Panc1 (cell line): ENCODE data around the gene CCNA2. TPM values are rescaled to one million over a fixed set of nuclear protein-coding genes. Genes with fewer than 3 reads are reported as not detected.

Source experiments
- ATAC-seq: fragments of 200-7000 bp; cut with Tn5 transposase; 2 replicates; pipeline ENCODE4 v1.9.1; 2020; ENCODE audit warnings: mild to moderate bottlenecking, moderate library complexity
- BruUV-seq: library from RNA; stranded (reverse); fragments of 400-500 nt; replicated peaks from 2 replicates; lab custom pipeline; 2021; lab: Mats Ljungman, UMichigan
- CTCF ChIA-PET: fragments of 300-600 bp; sonication (Branson Sonifier 250); formaldehyde crosslinking; loops from one replicate; lab custom pipeline; 2022; ENCODE audit warnings: antibody characterized with exemption; lab: Charles Lee
- POLR2A ChIA-PET: fragments of 300-600 bp; sonication (Branson Sonifier 250); formaldehyde crosslinking; loops from one replicate; lab custom pipeline; 2022; ENCODE audit warnings: antibody characterized with exemption; lab: Charles Lee
- DNase-seq: peaks from one replicate; pipeline ENCODE4 v3.0.0-alpha.2; 2010; ENCODE audit warnings: low read depth, low spot score
- H3K27ac ChIP-seq: 2 replicates; pipeline ENCODE4 v1.5.1; 2011; ENCODE audit warnings: mild to moderate bottlenecking, low read length, inconsistent platforms
- H3K27me3 ChIP-seq: fragments of 200-500 bp; sonication (Bioruptor generic); 2 replicates; pipeline ENCODE4 v1.6.0; 2014; ENCODE audit warnings: low read length, inconsistent platforms; ENCODE audit not compliant: control insufficient read depth, insufficient read depth
- H3K36me3 ChIP-seq: fragments of 200-500 bp; sonication (Bioruptor generic); 2 replicates; pipeline ENCODE4 v1.5.1; 2014; ENCODE audit warnings: inconsistent platforms, mild to moderate bottlenecking, low read length, moderate library complexity; ENCODE audit not compliant: control insufficient read depth, insufficient read depth
- H3K4me1 ChIP-seq: 2 replicates; pipeline ENCODE4 v1.5.1; 2011; ENCODE audit warnings: inconsistent platforms, mild to moderate bottlenecking, low read length, moderate library complexity; ENCODE audit not compliant: control insufficient read depth, insufficient read depth
- H3K4me3 ChIP-seq, 2 experiments: 2 replicates each; pipeline ENCODE4 v1.5.1; 2011 to 2012; ENCODE audit warnings: low read depth in 2 of 2, low read length in 2 of 2, mild to moderate bottlenecking in 2 of 2, inconsistent platforms in 1 of 2, moderate library complexity in 1 of 2
- H3K9me3 ChIP-seq: fragments of 200-500 bp; sonication (Bioruptor generic); 2 replicates; pipeline ENCODE4 v1.5.1; 2014; ENCODE audit warnings: low read depth, mild to moderate bottlenecking, inconsistent platforms, low read length, moderate library complexity; ENCODE audit not compliant: control insufficient read depth, insufficient read depth
- POLR2AphosphoS5 ChIP-seq: IDR thresholded peaks from 2 replicates; pipeline ENCODE4 v1.6.1; 2012; ENCODE audit warnings: mild to moderate bottlenecking, low read depth, low read length, moderate library complexity
- SIN3A ChIP-seq: IDR thresholded peaks from 2 replicates; pipeline ENCODE4 v1.6.1; 2012; ENCODE audit warnings: low read depth, mild to moderate bottlenecking, low read length, moderate library complexity, borderline replicate concordance; ENCODE audit not compliant: insufficient read depth
- TCF7L2 ChIP-seq: IDR thresholded peaks from 2 replicates; pipeline ENCODE4 v1.6.1; 2011; ENCODE audit warnings: mild to moderate bottlenecking, low read depth, low read length, inconsistent platforms
- in situ Hi-C: cut with HindIII; loops from 2 replicates; pipeline ENCODE4 v1.10.0; 2016; ENCODE audit warnings: low sequenced_read_pairs, low pct_unique_long_range_greater_than_20kb
- intact Hi-C: fragments of 100-400 bp; cut with micrococcal nuclease; formaldehyde crosslinking; loops from one replicate; pipeline ENCODE4 v1.10.0; 2022; ENCODE audit not compliant: unreplicated experiment
- total RNA-seq: library from RNA; stranded (reverse); gene quantifications from one replicate; pipeline ENCODE4 v1.2.1, GENCODE V29; 2021; ENCODE audit not compliant: unreplicated experiment
- TF ChIP-seq, protein P1 (sequence below): fragments of 450-650 bp; IDR thresholded peaks from 2 replicates; pipeline ENCODE4 v1.5.1; 2017; ENCODE audit warnings: mild to moderate bottlenecking
- TF ChIP-seq, protein P2 (sequence below), 2 experiments: IDR thresholded peaks; 2 replicates each; pipeline ENCODE4 v1.6.1; 2011 to 2012; ENCODE audit warnings: low read depth in 2 of 2, control low read depth in 1 of 2, low read length in 1 of 2, mild to moderate bottlenecking in 1 of 2, moderate library complexity in 1 of 2; ENCODE audit not compliant: insufficient read depth in 1 of 2

Gene CCNA2
- total RNA-seq, 1 experiment from 2014 or later = 31.8 TPM

DNA sequence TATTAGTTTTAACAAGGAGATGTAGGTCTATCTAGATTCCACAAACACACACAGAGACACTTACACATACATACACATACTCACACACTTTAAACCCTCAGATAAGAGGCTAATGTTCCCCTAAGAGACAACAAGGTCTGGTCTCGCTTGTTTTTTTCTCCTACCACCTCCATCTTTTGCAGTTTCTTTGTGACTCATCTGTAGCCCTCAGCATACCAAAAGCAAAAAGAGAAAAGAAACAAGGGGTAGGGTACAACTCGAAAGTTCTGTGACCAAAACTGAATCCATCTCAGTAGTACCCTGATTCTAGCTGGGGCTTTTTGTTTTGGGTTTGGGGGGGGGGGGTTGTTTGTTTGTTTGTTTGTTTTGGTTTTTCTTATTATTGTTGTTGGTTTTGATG is 34.8 kb downstream of the CCNA2 start:
- Histone ChIP-seq H3K9me3 (no peaks in the 10 kb centered on the region), H3K4me1 (no peaks in the 10 kb centered on the region), H3K4me3 (no peak overlapping the region), H3K27me3 (peaks cover 5% of the 10 kb centered on the region), H3K27ac (no peak overlapping the region), H3K36me3 (no peaks in the 10 kb centered on the region)
- no TSS peak for BruUV-seq
- CTCF ChIA-PET = no interaction called here
- no peak for ATAC-seq
- no peak for DNase-seq
- in situ Hi-C loops = no loop called here
- POLR2A ChIA-PET = no interaction called here
- intact Hi-C loops = no loop called here
- no peak for TF ChIP-seq POLR2AphosphoS5
- TF ChIP-seq SIN3A = no peak
- TF ChIP-seq, protein P1, sequence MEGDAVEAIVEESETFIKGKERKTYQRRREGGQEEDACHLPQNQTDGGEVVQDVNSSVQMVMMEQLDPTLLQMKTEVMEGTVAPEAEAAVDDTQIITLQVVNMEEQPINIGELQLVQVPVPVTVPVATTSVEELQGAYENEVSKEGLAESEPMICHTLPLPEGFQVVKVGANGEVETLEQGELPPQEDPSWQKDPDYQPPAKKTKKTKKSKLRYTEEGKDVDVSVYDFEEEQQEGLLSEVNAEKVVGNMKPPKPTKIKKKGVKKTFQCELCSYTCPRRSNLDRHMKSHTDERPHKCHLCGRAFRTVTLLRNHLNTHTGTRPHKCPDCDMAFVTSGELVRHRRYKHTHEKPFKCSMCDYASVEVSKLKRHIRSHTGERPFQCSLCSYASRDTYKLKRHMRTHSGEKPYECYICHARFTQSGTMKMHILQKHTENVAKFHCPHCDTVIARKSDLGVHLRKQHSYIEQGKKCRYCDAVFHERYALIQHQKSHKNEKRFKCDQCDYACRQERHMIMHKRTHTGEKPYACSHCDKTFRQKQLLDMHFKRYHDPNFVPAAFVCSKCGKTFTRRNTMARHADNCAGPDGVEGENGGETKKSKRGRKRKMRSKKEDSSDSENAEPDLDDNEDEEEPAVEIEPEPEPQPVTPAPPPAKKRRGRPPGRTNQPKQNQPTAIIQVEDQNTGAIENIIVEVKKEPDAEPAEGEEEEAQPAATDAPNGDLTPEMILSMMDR = no peak
- TF ChIP-seq TCF7L2 = no peak

GRCh38 chr4:121786221-121786620 is 37.5 kb downstream of the CCNA2 start:
- TF ChIP-seq TCF7L2 (no peak), POLR2AphosphoS5 (no peak), SIN3A (no peak)
- TF ChIP-seq, protein P2, sequence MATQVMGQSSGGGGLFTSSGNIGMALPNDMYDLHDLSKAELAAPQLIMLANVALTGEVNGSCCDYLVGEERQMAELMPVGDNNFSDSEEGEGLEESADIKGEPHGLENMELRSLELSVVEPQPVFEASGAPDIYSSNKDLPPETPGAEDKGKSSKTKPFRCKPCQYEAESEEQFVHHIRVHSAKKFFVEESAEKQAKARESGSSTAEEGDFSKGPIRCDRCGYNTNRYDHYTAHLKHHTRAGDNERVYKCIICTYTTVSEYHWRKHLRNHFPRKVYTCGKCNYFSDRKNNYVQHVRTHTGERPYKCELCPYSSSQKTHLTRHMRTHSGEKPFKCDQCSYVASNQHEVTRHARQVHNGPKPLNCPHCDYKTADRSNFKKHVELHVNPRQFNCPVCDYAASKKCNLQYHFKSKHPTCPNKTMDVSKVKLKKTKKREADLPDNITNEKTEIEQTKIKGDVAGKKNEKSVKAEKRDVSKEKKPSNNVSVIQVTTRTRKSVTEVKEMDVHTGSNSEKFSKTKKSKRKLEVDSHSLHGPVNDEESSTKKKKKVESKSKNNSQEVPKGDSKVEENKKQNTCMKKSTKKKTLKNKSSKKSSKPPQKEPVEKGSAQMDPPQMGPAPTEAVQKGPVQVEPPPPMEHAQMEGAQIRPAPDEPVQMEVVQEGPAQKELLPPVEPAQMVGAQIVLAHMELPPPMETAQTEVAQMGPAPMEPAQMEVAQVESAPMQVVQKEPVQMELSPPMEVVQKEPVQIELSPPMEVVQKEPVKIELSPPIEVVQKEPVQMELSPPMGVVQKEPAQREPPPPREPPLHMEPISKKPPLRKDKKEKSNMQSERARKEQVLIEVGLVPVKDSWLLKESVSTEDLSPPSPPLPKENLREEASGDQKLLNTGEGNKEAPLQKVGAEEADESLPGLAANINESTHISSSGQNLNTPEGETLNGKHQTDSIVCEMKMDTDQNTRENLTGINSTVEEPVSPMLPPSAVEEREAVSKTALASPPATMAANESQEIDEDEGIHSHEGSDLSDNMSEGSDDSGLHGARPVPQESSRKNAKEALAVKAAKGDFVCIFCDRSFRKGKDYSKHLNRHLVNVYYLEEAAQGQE (IDR thresholded peaks at IDR 0.05; ENCODE audit: insufficient read depth in 1 of 2, low read depth in 2 of 2, low read length in 1 of 2) = no peak
- TF ChIP-seq, protein P1 = no peak
- no peak overlapping the region for H3K27ac ChIP-seq
- no peaks in the 10 kb centered on the region for H3K9me3 ChIP-seq
- peaks cover 2% of the 10 kb centered on the region; the same call in 1 of the 2 replicates for H3K27me3 ChIP-seq
- no peak for DNase-seq
- no peak overlapping the region for H3K4me3 ChIP-seq
- ChIA-PET CTCF (no interaction called here), POLR2A (no interaction called here)
- in situ Hi-C loops = no loop called here
- no TSS peak for BruUV-seq
- no peaks in the 10 kb centered on the region for H3K36me3 ChIP-seq
- no peak for ATAC-seq
- intact Hi-C loops = no loop called here
- no peaks in the 10 kb centered on the region for H3K4me1 ChIP-seq
